Liver (tissue), 3 donors: ENCODE results near the gene FBXW10.
"Not testable (repeated sequence)": the region's sequence is repeated elsewhere in the genome, so short reads cannot be mapped to it uniquely, and the experiment has no call there.

Source experiments
- NR2F2 ChIP-seq: IDR thresholded peaks from 2 replicates; pipeline ENCODE4 v1.6.1; 2016; ENCODE audit warnings: antibody characterized with exemption
- REST ChIP-seq: IDR thresholded peaks from 2 replicates; pipeline ENCODE4 v1.6.1; 2016; ENCODE audit warnings: antibody characterized with exemption, mild to moderate bottlenecking
- TAF1 ChIP-seq: conservative IDR thresholded peaks from 2 replicates; pipeline ENCODE4 v1.6.1; 2016; ENCODE audit warnings: antibody characterized with exemption, mild to moderate bottlenecking
- ZBTB33 ChIP-seq: IDR thresholded peaks from 2 replicates; pipeline ENCODE4 v1.6.1; 2016; ENCODE audit warnings: antibody characterized with exemption
- TF ChIP-seq, protein P1 (sequence below): fragments of 150-350 bp; IDR thresholded peaks from 2 replicates; pipeline ENCODE4 v1.5.1; 2017; ENCODE audit warnings: improper control_type of control experiment, low read depth, low read length; ENCODE audit not compliant: missing input control
- donor health status: healthy.
- donor health status: healthy.

- not testable (repeated sequence) for TF ChIP-seq TAF1, ZBTB33, REST, NR2F2
- TF ChIP-seq, protein P1, sequence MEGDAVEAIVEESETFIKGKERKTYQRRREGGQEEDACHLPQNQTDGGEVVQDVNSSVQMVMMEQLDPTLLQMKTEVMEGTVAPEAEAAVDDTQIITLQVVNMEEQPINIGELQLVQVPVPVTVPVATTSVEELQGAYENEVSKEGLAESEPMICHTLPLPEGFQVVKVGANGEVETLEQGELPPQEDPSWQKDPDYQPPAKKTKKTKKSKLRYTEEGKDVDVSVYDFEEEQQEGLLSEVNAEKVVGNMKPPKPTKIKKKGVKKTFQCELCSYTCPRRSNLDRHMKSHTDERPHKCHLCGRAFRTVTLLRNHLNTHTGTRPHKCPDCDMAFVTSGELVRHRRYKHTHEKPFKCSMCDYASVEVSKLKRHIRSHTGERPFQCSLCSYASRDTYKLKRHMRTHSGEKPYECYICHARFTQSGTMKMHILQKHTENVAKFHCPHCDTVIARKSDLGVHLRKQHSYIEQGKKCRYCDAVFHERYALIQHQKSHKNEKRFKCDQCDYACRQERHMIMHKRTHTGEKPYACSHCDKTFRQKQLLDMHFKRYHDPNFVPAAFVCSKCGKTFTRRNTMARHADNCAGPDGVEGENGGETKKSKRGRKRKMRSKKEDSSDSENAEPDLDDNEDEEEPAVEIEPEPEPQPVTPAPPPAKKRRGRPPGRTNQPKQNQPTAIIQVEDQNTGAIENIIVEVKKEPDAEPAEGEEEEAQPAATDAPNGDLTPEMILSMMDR = not testable (repeated sequence)
Measured at GRCh38 chr17:18722612-18723011, 21.2 kb upstream of the FBXW10 start.
